NK-92 (cell line): Measurements from ENCODE around the gene UBA52.

Experiments used
- DNase-seq: peaks from one replicate; lab custom pipeline; 2025; ENCODE audit not compliant: unreplicated experiment; lab: John Stamatoyannopoulos, UW

UBA52 gene

GRCh38 chr19:18607226-18608101, 35.8 kb downstream of the UBA52 start:
- no peak for DNase-seq

GRCh38 chr19:18608102-18608804, 36.6 kb downstream of the UBA52 start:
- no peak for DNase-seq

- DNase-seq, result no peak
These were observed 37.4 kb downstream of the UBA52 start for GRCh38 chr19:18608805-18609716.

GRCh38 chr19:18609717-18610051, 38.0 kb downstream of the UBA52 start:
- no peak for DNase-seq

GRCh38 chr19:18610245-18610555, 38.5 kb downstream of the UBA52 start:
- DNase-seq, result no peak

GRCh38 chr19:18610556-18611326, 39.1 kb downstream of the UBA52 start:
- DNase-seq, result no peak

GRCh38 chr19:18611327-18612050, 39.8 kb downstream of the UBA52 start:
- DNase-seq, result no peak

- DNase-seq, result no peak
These were observed 40.6 kb downstream of the UBA52 start for GRCh38 chr19:18612051-18612771.

- no peak for DNase-seq
These were observed 41.3 kb downstream of the UBA52 start, which contains the start of gene TMEM59L for GRCh38 chr19:18612772-18613588. TMEM59L (plus strand) TSS chr19:18612870; CDS start chr19:18612959, 89 bp downstream.

- no peak for DNase-seq
These were observed 42.1 kb downstream of the UBA52 start for GRCh38 chr19:18613589-18614234.

GRCh38 chr19:18616023-18616422, 44.4 kb downstream of the UBA52 start:
- DNase-seq, result no peak

GRCh38 chr19:18617562-18617961, 45.9 kb downstream of the UBA52 start:
- DNase-seq, result no peak

GRCh38 chr19:18618236-18618635, 46.6 kb downstream of the UBA52 start:
- DNase-seq, result no peak

- DNase-seq, result no peak
These were observed 48.7 kb downstream of the UBA52 start for GRCh38 chr19:18620311-18620710.

GRCh38 chr19:18620902-18621301, 49.2 kb downstream of the UBA52 start:
- no peak for DNase-seq

GRCh38 chr19:18626906-18627305, 55.2 kb downstream of the UBA52 start:
- no peak for DNase-seq
